HCEC 1CT (cell line): ENCODE data around the gene TCN2.
"Not testable (repeated sequence)": the region's sequence is repeated elsewhere in the genome, so short reads cannot be mapped to it uniquely, and the experiment has no call there.

Experiments used
- DNase-seq: peaks from one replicate; pipeline ENCODE4 v3.0.0-alpha.2; 2017

The TCN2 gene

GRCh38 chr22:30650508-30651116, 43.6 kb downstream of the TCN2 start:
- DNase-seq: no peak

- DNase-seq: no peak
Observed at GRCh38 chr22:30652852-30653251, 45.9 kb downstream of the TCN2 start.

DNA sequence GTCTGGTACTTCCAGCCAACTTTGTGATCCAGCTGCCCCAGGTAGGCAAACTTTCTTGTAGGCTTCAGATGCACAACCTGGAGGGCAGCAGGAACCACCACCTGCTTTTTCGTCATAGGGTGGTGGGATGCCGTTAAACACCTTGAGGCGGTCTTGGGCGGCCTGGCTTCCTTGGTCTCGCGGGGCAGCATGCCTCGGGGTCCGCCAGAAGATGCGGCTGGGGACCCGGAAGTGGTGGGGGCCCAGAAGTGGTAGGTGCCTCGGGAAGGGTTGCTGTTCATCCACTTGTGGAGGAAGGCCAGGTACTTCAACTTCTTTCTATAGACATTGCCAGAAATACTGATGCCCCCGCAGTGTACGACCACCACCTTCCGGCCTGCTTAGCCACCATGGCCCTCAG, 47.4 kb downstream of the TCN2 start:
- no peak for DNase-seq

DNA sequence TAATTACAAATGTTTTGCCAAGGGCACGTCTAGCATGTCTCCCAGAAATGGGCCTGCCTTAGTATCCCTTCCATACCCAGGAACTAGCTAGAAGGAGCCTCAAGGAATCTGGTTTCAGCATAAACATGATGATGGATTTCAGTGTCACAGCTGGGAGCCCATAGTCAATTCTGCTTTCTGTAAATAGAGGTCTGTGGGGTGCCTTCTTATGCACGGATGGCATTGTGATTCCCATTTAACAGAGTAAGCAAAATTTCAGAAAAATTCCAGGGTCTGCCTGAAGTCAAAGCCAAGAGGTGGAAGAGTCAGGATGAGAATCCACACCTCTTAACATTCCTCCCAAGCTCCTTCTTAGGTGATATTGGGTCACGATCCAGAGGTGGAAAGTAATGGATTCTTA, 48.6 kb downstream of the TCN2 start:
- DNase-seq: no peak

DNA sequence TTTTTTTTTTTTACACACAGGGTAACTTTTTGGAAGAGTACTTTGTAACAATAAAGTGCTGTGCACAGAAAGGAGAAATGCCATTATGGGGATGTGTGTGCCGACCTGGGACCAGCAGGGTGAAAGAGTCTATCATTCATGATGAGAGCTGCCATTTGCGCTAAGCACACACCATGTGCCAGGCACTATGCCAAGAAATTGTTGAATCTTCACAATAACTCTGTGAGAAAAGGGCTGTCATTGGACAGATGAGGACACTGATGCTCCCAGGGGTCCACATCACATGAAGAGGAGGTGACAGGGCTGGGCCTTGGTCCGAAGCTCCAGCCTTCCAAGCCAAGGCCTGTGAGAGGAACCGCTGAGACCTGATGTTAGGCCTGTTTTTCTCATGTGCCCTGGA, 55.1 kb downstream of the TCN2 start:
- DNase-seq: no peak

DNA sequence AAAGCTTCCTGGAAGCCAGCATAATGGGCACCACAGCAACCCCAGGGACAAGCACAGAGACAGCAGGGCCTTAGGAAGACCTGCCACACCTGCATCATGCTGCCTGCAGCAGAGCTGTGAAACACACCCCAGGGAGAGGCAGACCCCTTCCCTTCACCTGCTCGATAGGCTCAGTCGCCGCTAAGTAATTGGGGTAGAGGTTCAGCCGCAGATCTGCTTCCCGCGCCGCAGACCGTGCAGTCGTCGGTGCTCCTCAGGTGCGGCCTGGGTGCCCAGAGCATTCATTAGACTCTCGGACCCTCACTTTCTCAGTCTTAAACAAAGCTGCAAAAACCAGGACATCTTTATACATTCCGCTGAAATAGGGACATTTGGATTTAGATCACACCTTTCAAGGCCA, 57.8 kb downstream of the TCN2 start:
- DNase-seq: no peak

DNA sequence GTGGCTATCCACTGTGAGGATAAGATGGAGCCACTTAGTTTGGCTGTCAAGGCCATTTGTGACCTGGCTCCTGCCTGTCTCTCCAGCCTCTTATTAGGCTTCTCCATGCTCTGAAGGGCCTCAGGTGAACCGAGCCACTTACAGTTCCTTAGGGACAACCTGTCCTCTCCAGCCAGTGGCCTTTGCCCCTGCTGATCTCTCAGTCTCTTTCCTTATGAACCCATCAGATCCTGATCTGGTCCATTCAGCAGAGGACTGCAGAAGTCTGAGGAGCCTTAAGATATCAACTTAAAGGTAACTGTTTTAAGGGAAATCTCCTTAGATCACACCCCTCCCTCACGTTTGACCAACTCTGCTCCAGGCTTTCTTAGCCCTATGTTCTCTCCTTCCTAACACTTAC, 58.3 kb downstream of the TCN2 start:
- no peak for DNase-seq

GRCh38 chr22:30665786-30666185, 58.8 kb downstream of the TCN2 start:
- DNase-seq: no peak

DNA sequence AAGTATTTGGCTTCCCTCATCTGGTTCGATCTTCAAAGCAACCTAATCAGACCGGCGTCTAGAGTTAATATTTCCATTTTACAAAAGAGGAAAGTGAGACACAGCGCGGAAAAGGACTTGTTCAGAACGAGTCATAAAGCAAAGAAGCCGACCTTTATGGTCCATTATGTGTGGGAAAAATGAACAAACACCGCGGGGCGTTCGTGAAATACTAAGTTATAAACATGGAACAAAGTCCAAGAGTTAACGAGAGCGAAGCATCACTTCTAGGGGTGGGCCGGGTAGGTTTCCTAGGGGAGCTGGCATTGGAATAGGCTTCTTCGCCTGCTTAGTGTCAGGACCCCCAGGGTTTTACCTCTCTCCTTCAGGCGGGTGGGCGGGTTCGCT, 60.1 kb downstream of the TCN2 start:
- peak; percentile 17 for DNase-seq

GRCh38 chr22:30667494-30668385, 60.8 kb downstream of the TCN2 start, which contains the start of gene DUSP18:
Gene DUSP18, minus strand, starts transcription at chr22:30667875. Its CDS starts 3,872 bp downstream, at chr22:30664003.
- DNase-seq: peak; percentile 87

- DNase-seq: no peak
Observed at GRCh38 chr22:30668386-30668710, 61.4 kb downstream of the TCN2 start.

- no peak for DNase-seq
Observed at GRCh38 chr22:30671071-30671470, 64.1 kb downstream of the TCN2 start.

DNA sequence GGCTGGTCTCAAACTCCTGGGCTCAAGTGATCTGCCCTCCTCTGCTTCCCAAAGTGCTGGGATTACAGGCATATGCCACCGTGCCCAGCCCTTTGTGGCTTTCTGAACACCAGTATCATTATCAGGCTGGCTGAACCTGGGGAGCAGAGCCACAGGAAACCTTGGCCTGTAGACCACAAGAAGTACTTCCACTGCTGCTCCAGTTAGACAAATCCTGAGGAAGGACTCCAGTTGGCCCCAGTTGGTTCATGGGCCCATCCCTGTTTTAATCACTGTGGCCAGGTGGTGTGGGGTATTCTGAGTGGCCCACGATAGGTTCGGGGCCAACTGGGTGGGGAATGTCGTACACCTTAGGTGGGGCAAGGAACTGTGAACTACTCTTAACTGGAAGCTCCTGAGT, 66.2 kb downstream of the TCN2 start:
- DNase-seq: no peak

- no peak for DNase-seq
Observed at GRCh38 chr22:30674482-30674881, 67.5 kb downstream of the TCN2 start.

DNA sequence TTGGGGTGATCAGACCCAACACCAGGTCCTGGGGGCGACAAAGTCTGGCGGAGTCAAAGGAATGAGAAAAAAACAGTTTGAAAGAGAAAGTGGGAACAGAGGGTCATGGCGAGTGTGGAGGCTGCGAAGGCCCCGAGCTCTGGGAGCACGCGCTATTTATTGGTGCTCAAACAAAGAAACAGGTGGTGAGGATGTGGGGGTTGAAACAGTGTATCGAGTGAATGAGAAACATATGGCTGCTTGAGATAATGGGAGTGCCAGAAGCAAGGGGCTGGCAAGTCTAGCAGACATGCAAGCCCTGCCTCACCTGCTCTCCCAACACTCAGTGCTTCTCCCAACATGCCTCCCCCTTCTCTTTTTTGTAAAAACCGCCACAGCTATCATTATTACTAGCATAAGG, 68.5 kb downstream of the TCN2 start:
- DNase-seq: no peak

DNA sequence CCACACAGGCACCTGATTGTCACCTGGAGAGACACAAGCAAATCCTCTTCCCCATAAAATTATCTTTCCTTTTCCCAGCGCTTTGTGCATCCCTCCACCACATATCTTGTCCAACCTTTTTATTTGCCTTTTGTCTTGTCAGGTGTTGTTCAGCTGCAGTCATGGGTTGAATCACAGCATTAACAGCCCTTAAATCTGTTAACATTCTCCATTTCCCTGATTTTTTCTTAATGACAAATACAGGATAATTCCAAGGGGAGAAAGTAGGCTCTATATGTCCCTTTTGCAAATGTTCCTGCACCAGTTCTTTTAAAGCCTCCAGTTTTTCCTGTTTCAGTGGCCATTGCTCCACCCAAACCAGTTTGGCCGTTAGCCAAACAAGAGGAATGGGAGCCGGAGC, 69.6 kb downstream of the TCN2 start:
- not testable (repeated sequence) for DNase-seq
